Pancreas (tissue), 10 donors: ENCODE results near the gene GAL3ST3. TPM values are rescaled to one million over a fixed set of nuclear protein-coding genes. Genes with fewer than 3 reads are reported as not detected.

Source experiments
- ATAC-seq, 4 donors: fragments of 200-7000 bp; cut with Tn5 transposase; one replicate each; pipeline versions ENCODE4 v1.8.0 to v1.9.1; 2020; ENCODE audit warnings: mild to moderate bottlenecking in 4 of 4, moderate library complexity in 4 of 4
- DNase-seq, 6 donors: peaks; one replicate each; pipeline ENCODE4 v3.0.0-alpha.2; 2020
- FAIRE-seq: peaks from 2 replicates; lab custom pipeline; 2012; peaks lifted over from hg19 to GRCh38; lab: Jason Lieb, UNC
- H3K27ac ChIP-seq, 4 donors: fragments of 200-600 bp; sonication (generic); 1 replicate in 3 of 4; 2 replicates in 1 of 4; pipeline versions ENCODE4 v1.5.0 to v1.8.0; 2020
- H3K27me3 ChIP-seq, 4 donors: fragments of 200-600 bp; one replicate each; pipeline ENCODE4 v1.8.0; 2021
- H3K36me3 ChIP-seq, 3 donors: fragments of 200-600 bp; sonication (generic) in 1 of 3; one replicate each; pipeline versions ENCODE4 v1.5.0 to v1.8.0; 2020 to 2021
- H3K4me1 ChIP-seq, 3 donors: fragments of 200-600 bp; one replicate each; pipeline ENCODE4 v1.8.0; 2021
- H3K4me3 ChIP-seq, 4 donors: fragments of 200-600 bp; sonication (generic) in 2 of 4; one replicate each; pipeline versions ENCODE4 v1.5.0 to v1.8.0; 2020 to 2021
- H3K9me3 ChIP-seq, 4 donors: fragments of 200-600 bp; one replicate each; pipeline ENCODE4 v1.8.0; 2021
- CTCF ChIP-seq, 4 donors: fragments of 200-600 bp; sonication (generic) in 3 of 4; IDR thresholded peaks; one replicate each; pipeline versions ENCODE4 v1.5.0 to v1.8.0; 2021; ENCODE audit warnings: antibody characterized with exemption in 4 of 4
- WGBS, 2 donors: extraction: QIAGEN DNeasy Blood & Tissue Kit; methylation state at CpG; one replicate each; pipeline ENCODE4 v1.1.7; 2013; 5-methylcytosine and 5-hydroxymethylcytosine counted together
- intact Hi-C, 3 donors: fragments of 100-400 bp; cut with DNase I; formaldehyde crosslinking; loops; one replicate each; pipeline versions ENCODE4 v1.11.1 to v1.14.2; 2022
- polyA plus RNA-seq, 2 donors: library from polyadenylated mRNA; stranded (reverse); fragments of 200-250 nt; gene quantifications; one replicate each; pipeline ENCODE4 v1.2.3, GENCODE V29; 2013
- total RNA-seq, 6 donors: library from RNA; stranded (reverse); fragmentation: NEBNext Ultra II Directional in 4 of 6; extraction: Animal tissue kit (Norgen Biotek cat#: 25700) in 4 of 6; gene quantifications; one replicate each; pipeline versions ENCODE4 v1.2.1 to v1.2.4, GENCODE V29; 2021 to 2023
- donor health status: healthy with polysubstance abuse.
- donor health status: DM: no; HTN: no; CAD: no; lungs with moderate emphysema.
- donor health status: DM: no; HTN: no; CAD: no.
- donor health status: control.
- donor health status: control.
- donor health status: Bipolar disorder and iron deficiency.
- donor health status: DM: yes; HTN: yes; CAD: no.
- donor health status: DM: no; HTN: no; CAD: no.
- donor health status: DM: no; HTN: no; CAD: no.
- donor health status: DM: yes; HTN: yes; CAD: no.

Gene GAL3ST3
- total and polyA plus RNA-seq, 8 donors = 0.20 to 1.8 (median 0.43) TPM; not detected in 1

GRCh38 chr11:66073669-66074068, 24.7 kb upstream of the GAL3ST3 start:
- no peaks in the 10 kb centered on the region for H3K27me3 ChIP-seq
- FAIRE-seq (no peak), ATAC-seq (no peak), DNase-seq (no peak)
- no peaks in the 10 kb centered on the region for H3K36me3 ChIP-seq
- no peaks in the 10 kb centered on the region for H3K9me3 ChIP-seq
- no peak overlapping the region for H3K27ac ChIP-seq
- WGBS, 2 donors = 96 to 100% methylated on average over 1 of the region's 1 CpG
- intact Hi-C loops = loop anchor here in 1 of 3 donors (10.0 kb wide), 1 partner anchor 61 kb away; no protein-coding TSS in a partner anchor
- TF ChIP-seq CTCF (IDR thresholded peaks at IDR 0.05) = no peak
- no peak overlapping the region for H3K4me3 ChIP-seq
- H3K4me1 ChIP-seq = peaks cover 0 to 9% (median 8%) of the 10 kb centered on the region in 3 donors

- intact Hi-C loops = loop anchor here in 1 of 3 donors (10.0 kb wide), 1 partner anchor 62 kb away; no protein-coding TSS in a partner anchor
- no peak for FAIRE-seq
- 73 to 83% methylated on average over 8 of the region's 8 CpGs for WGBS, 2 donors
- peak in 1 of 6 donors; percentile 5 for DNase-seq
- H3K4me3 ChIP-seq = no peak overlapping the region
- no peak for TF ChIP-seq CTCF (IDR thresholded peaks at IDR 0.05)
- H3K27ac ChIP-seq = no peak overlapping the region
- peaks cover 0 to 3% (median under 1%) of the 10 kb centered on the region in 3 donors for H3K36me3 ChIP-seq
- peaks cover 0 to 17% (median 11%) of the 10 kb centered on the region in 3 donors for H3K4me1 ChIP-seq
- no peaks in the 10 kb centered on the region for H3K9me3 ChIP-seq
- no peak for ATAC-seq
- no peaks in the 10 kb centered on the region for H3K27me3 ChIP-seq
Measured at GRCh38 chr11:66072518-66072917, 23.6 kb upstream of the GAL3ST3 start.

GRCh38 chr11:66072081-66072480, 23.1 kb upstream of the GAL3ST3 start:
- peak overlapping the region in 1 of 4 donors; percentile 90 for H3K4me3 ChIP-seq
- ATAC-seq (no peak), FAIRE-seq (no peak), DNase-seq (no peak)
- no peaks in the 10 kb centered on the region for H3K27me3 ChIP-seq
- WGBS, 2 donors = 95 to 98% methylated on average over 3 of the region's 3 CpGs
- H3K36me3 ChIP-seq = peaks cover 0 to 4% (median 3%) of the 10 kb centered on the region in 3 donors
- no peak for TF ChIP-seq CTCF (IDR thresholded peaks at IDR 0.05)
- H3K27ac ChIP-seq = no peak overlapping the region
- intact Hi-C loops = loop anchor here in 1 of 3 donors (10.0 kb wide), 1 partner anchor 63 kb away; no protein-coding TSS in a partner anchor
- H3K9me3 ChIP-seq = no peaks in the 10 kb centered on the region
- H3K4me1 ChIP-seq = peaks cover 0 to 17% (median 11%) of the 10 kb centered on the region in 3 donors

- Histone ChIP-seq H3K9me3 (no peaks in the 10 kb centered on the region), H3K4me3 (peak overlapping the region in 3 of 4 donors; percentile 73 to 90 (median 81)), H3K4me1 (peaks cover 0 to 17% (median 11%) of the 10 kb centered on the region in 3 donors), H3K27ac (peak overlapping the region in 3 of 4 donors; percentile 59 to 90 (median 88)), H3K27me3 (no peaks in the 10 kb centered on the region), H3K36me3 (peaks cover under 1 to 11% (median 3%) of the 10 kb centered on the region in 3 donors)
- TF ChIP-seq CTCF (IDR thresholded peaks at IDR 0.05) = no peak
- WGBS, 2 donors = 18 to 26% methylated on average over 2 of the region's 2 CpGs
- intact Hi-C loops = loop anchor here in 1 of 3 donors (10.0 kb wide), 1 partner anchor 63 kb away; no protein-coding TSS in a partner anchor
- DNase-seq (no peak), FAIRE-seq (no peak), ATAC-seq (no peak)
Measured at GRCh38 chr11:66071381-66071801, 22.4 kb upstream of the GAL3ST3 start.
